Activated CD4-positive, alpha-beta T cell treated with anti-CD3 and anti-CD28 coated beads for 36 hours (primary cell): ENCODE results near the gene GPR68. TPM values are rescaled to one million over a fixed set of nuclear protein-coding genes. Genes with fewer than 3 reads are reported as not detected.
"Not testable (repeated sequence)": the region's sequence is repeated elsewhere in the genome, so short reads cannot be mapped to it uniquely, and the experiment has no call there.

Experiments used
- ATAC-seq: fragments of 200-7000 bp; cut with Tn5 transposase; one replicate; pipeline ENCODE4 v1.10.0; 2021; ENCODE audit warnings: mild to moderate bottlenecking, moderate library complexity
- CTCF ChIA-PET: fragments of 350-600 bp; sonication (Branson Sonifier 250); formaldehyde crosslinking; loops from one replicate; lab custom pipeline; 2021; ENCODE audit warnings: antibody characterized with exemption; lab: Charles Lee
- POLR2A ChIA-PET: fragments of 350-600 bp; sonication (Branson Sonifier 250); formaldehyde crosslinking; loops from one replicate; lab custom pipeline; 2021; ENCODE audit warnings: antibody characterized with exemption, inconsistent platforms; lab: Charles Lee
- DNase-seq: peaks from one replicate; pipeline ENCODE4 v3.0.0-alpha.2; 2020
- H3K27ac Mint-ChIP-seq: one replicate; pipeline ENCODE4 v1.8.0; 2021; ENCODE audit warnings: mixed read lengths
- H3K27me3 Mint-ChIP-seq: one replicate; pipeline ENCODE4 v1.8.0; 2021; ENCODE audit warnings: mixed read lengths
- H3K36me3 Mint-ChIP-seq: one replicate; pipeline ENCODE4 v1.8.0; 2021; ENCODE audit warnings: low read depth, mixed read lengths
- H3K4me1 Mint-ChIP-seq: one replicate; pipeline ENCODE4 v1.8.0; 2021; ENCODE audit warnings: mixed read lengths
- H3K4me3 Mint-ChIP-seq: one replicate; pipeline ENCODE4 v1.8.0; 2021; ENCODE audit warnings: mild to moderate bottlenecking, moderate library complexity, mixed read lengths
- H3K9me3 Mint-ChIP-seq: one replicate; pipeline ENCODE4 v1.8.0; 2021; ENCODE audit warnings: low read depth, mixed read lengths
- intact Hi-C, 2 experiments: fragments of 100-400 bp; cut with DNase I in 1 of 2; cut with micrococcal nuclease in 1 of 2; formaldehyde crosslinking; loops; one replicate each; pipeline versions ENCODE4 v1.14.2 to v1.15.1; 2022 to 2024; cut with DNase I, micrococcal nuclease
- total RNA-seq, 2 experiments: library from RNA; stranded (reverse); gene quantifications; one replicate each; pipeline ENCODE4 v1.2.3, GENCODE V29; 2021

The GPR68 gene
- total RNA-seq, 2 experiments from 2014 or later: 9.4 to 11.2 TPM

DNA sequence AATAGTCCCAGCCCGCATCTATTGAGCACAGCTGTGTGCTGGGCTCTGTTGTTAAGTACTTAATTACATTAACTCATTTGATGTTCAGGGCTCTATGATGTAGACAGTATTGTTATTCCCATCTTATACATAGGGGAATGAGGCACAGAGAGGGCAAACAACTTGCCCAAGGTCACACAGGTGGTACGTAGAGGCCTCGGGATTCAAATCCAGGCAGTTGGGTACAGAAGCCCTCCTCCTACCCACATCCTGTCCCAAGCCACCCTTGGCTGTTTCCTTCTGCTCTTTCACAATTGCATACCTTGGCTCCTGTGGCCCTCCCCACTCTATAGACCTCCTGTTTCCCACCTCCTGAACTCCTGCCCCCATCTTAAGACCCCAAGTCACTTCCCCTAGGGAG, 10.0 kb upstream of the GPR68 start:
- intact Hi-C loops: no loop called here
- ChIA-PET POLR2A (no interaction called here), CTCF (no interaction called here)
- Mint-ChIP-seq H3K9me3 (no peaks in the 10 kb centered on the region), H3K27ac (peak overlapping the region; percentile 76), H3K27me3 (no peaks in the 10 kb centered on the region), H3K4me3 (peak overlapping the region; percentile 38), H3K36me3 (peaks cover 13% of the 10 kb centered on the region), H3K4me1 (peaks cover 67% of the 10 kb centered on the region)
- ATAC-seq (no peak), DNase-seq (no peak)

DNA sequence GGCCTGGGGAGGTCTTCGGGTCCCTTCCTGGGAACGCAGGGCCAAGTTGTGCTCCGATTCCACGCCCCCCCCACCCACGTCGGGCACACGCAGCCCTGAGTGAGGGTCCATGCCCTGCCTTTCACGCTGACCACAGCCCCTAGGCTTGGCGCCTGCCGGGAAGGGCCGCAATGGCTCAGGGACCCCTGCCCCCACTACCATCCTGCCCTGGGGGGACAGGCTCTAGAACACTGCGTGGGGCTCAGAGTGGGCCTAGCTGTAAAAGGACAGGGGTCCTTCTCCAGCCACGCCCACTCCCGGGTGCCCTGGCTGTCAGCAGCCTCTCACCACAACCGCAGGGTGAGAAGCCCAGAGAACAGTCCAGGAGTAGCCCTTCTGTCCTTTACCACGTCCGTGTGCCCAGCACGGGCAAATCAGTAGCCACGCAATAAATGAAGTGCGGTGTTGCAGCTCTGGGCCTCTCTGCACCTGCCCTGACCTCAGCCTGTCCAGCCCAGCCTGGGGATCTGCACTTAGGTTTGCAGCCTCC, 9.4 kb upstream of the GPR68 start:
- ATAC-seq: no peak
- intact Hi-C loops: no loop called here

DNA sequence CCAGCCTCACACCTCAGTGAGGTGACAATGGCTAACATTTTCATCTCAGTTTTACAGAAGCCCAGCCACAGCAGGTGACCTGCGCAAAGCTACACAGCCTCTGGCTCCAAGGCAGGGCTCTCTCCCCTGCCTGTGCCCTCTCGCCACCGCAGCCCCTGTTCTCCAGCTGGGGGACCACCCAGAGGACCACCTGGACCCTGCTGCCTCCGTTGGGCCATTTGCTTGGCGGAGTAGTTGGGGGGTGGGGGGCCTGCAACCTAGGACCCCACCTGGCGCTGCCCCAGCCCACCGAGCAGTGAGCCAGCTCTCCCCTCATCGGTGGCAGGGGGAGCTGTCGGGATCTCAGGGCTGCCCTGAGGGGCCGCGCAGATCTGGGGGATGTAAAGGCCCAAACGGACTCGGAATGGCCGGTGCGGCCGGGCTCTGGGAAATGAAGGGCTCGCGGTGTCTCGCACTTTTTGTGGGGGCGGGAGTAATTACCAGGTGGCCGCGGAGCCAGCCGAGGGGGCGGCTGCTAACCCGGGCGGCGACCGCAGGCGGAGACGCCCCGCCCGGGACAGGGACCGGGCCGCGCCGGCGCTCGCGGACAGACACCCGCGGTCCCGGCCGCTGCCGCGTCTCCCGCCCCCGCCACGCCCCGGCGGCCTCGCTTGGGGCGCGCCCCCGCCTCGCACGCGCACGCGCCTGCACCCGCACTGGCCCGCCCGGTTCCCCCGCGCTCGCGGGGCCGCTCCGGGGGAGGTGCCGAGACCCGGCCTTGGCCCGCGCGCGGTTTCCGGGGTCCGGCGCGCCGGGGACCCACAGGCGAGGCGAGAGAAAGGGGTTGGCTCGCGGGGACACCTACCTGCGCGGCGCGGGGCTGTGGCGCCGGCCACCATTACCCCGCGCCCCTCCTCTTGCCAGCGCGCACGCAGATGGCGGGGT, 8.6 kb upstream of the GPR68 start:
- Mint-ChIP-seq H3K4me1 (peaks cover 73% of the 10 kb centered on the region), H3K27ac (peak overlapping the region; percentile 71), H3K27me3 (no peaks in the 10 kb centered on the region), H3K9me3 (no peaks in the 10 kb centered on the region), H3K36me3 (peaks cover 15% of the 10 kb centered on the region), H3K4me3 (peak overlapping the region; percentile 50)
- CTCF ChIA-PET: interaction anchor here (1.6 kb wide), 2 partner anchors 10 to 18 kb away, joined by 3 to 5 read pairs; no protein-coding TSS in a partner anchor
- intact Hi-C loops: no loop called here
- ATAC-seq (peak; percentile 4), DNase-seq (peak; percentile 60)
- POLR2A ChIA-PET: no interaction called here

More for the DNA sequence above, 9.4 kb upstream of the GPR68 start:
- peak overlapping the region; percentile 38 for H3K4me3 Mint-ChIP-seq
- ChIA-PET CTCF (interaction anchor here (1.6 kb wide), 1 partner anchor 11 kb away, joined by 5 read pairs; no protein-coding TSS in a partner anchor), POLR2A (no interaction called here)
- peak overlapping the region; percentile 76 for H3K27ac Mint-ChIP-seq
- no peaks in the 10 kb centered on the region for H3K9me3 Mint-ChIP-seq
- H3K4me1 Mint-ChIP-seq: peaks cover 69% of the 10 kb centered on the region
- peaks cover 13% of the 10 kb centered on the region for H3K36me3 Mint-ChIP-seq
- H3K27me3 Mint-ChIP-seq: no peaks in the 10 kb centered on the region
- no peak for DNase-seq

DNA sequence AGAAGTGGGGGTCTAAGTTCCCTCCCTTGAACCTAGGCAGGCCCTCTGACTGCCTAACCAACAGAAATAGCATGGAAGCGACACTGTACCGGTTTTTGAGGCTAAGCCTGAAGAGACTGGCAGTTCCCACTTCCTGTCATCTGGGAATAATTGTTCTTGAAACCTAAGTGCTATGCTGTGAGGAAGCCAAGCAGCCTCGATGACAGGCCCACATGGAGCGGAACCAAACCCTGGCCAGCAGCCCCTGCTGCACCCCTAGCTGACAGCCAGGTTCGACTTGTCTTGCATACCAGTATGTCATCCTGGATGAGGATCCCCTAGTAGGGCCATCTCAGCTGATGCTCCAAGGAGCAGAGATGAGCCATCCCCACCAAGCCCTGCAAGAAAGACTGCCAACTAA, 6.4 kb upstream of the GPR68 start:
- H3K27ac Mint-ChIP-seq: peak overlapping the region; percentile 84

DNA sequence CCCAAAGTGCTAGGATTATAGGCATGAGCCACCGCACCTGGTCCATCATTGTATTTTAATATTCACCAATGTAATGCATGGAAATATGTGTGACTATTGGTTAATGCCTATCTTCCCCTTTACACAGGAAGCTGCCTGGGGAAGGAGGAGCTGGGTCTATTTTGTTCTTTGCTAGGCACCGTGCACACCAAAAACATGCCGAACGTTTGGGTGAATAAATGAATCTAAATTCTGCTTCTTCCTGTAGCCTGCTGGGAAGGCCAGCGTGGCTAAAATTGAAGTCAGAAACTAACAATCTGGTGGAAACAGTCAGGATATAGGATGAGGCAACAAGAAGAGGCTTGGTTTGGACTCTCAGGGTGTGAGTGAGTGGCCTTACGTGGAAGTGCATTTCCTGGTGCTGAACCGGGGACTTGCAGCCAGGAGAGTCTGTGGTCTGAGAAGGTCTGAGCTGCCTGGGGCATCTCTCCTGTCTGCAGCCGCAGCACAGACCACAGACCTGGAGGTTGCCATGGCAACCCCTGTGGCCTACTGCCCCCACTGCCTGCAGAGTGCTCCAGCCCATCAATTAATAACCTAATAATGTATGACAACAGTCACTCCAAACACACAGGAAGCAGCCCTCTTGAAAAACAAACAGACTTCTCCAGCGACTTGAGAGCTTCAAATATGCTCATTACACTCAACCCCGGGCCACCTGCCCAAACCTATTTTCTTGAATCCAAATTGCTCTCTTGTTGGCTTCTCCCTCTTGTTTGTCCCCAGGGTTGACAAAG, 5.5 kb upstream of the GPR68 start:
- no peak for ATAC-seq
- ChIA-PET POLR2A (interaction anchor here (0.6 to 1.6 kb wide), 2 partner anchors 22 to 150 kb away, joined by 4 to 6 read pairs; no protein-coding TSS in a partner anchor), CTCF (interaction anchor here (0.6 to 1.8 kb wide), 8 partner anchors 8 to 768 kb away, joined by 3 to 6 read pairs (median 4); no protein-coding TSS in a partner anchor)
- intact Hi-C loops: loop anchor here (5.0 kb wide), 4 partner anchors 167 to 868 kb away; partner anchors contain the start of genes CALM1 (in 1 of the 2), CCDC88C (in 1 of the 2) and RPS6KA5 (in 1 of the 2)
- peaks cover 87% of the 10 kb centered on the region for H3K4me1 Mint-ChIP-seq
- peak overlapping the region; percentile 21 for H3K4me3 Mint-ChIP-seq
- peaks cover 29% of the 10 kb centered on the region for H3K36me3 Mint-ChIP-seq
- peaks cover 5% of the 10 kb centered on the region for H3K9me3 Mint-ChIP-seq
- H3K27ac Mint-ChIP-seq: peak overlapping the region; percentile 84
- DNase-seq: peak; percentile 55
- no peaks in the 10 kb centered on the region for H3K27me3 Mint-ChIP-seq

More for the DNA sequence above, 6.4 kb upstream of the GPR68 start:
- no peak for DNase-seq
- Mint-ChIP-seq H3K4me1 (peaks cover 81% of the 10 kb centered on the region), H3K27me3 (no peaks in the 10 kb centered on the region), H3K9me3 (peaks cover 5% of the 10 kb centered on the region), H3K4me3 (no peak overlapping the region), H3K36me3 (peaks cover 25% of the 10 kb centered on the region)
- ChIA-PET CTCF (interaction anchor here (0.6 to 1.6 kb wide), 3 partner anchors 12 to 768 kb away, joined by 3 to 4 read pairs (median 3); no protein-coding TSS in a partner anchor), POLR2A (no interaction called here)
- ATAC-seq: no peak
- intact Hi-C loops: no loop called here

DNA sequence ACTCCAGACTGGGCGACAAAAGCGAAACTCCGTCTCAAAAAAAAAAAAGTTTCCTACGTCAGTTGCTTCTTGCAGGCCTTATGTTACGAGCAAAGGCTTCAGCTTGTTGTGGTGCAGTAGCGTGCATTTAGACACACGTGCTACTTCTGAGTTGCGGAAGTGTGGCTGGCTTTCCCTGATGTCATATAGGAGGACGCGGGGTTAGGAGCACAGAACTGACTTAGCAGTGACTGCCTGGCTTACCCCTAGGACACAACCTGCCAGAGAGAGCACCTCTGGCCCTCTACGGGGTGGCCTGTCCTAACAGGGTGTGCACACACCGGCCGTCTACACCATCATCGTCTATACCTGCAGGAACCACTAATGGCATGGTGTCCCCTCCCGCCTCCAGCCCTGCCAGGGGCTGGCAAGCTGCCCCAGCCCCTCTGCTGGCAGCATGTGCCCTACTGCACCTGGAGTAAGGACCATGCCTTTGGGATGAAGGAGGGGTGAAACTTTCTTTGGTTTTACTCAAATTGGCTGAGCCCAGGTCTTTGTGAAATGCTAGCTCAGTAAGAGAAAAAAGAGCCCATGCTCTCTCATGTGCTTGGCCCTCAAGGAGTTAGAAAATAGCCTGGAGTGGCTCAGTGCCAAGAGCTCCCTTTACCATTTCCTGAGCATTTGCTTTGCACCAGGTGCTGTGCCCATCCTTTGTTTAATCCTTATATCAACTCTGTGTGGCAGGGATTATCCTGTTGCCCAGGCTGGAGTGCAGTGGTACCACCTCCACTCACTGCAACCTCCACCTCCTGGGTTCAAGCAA, 1.7 kb upstream of the GPR68 start:
- intact Hi-C loops: loop anchor here (2.0 to 5.0 kb wide), 5 partner anchors 171 to 864 kb away; partner anchors contain the start of genes RPS6KA5 (in 2 of the 2), CALM1 (in 1 of the 2) and CCDC88C (in 1 of the 2)
- H3K4me1 Mint-ChIP-seq: peaks cover 96% of the 10 kb centered on the region
- H3K4me3 Mint-ChIP-seq: peak overlapping the region; percentile 74
- peaks cover 9% of the 10 kb centered on the region for H3K9me3 Mint-ChIP-seq
- POLR2A ChIA-PET: interaction anchor here (0.6 to 5.0 kb wide), 4 partner anchors 15 to 209 kb away, joined by 3 to 66 read pairs (median 7); no protein-coding TSS in a partner anchor
- no peaks in the 10 kb centered on the region for H3K27me3 Mint-ChIP-seq
- H3K36me3 Mint-ChIP-seq: peaks cover 43% of the 10 kb centered on the region
- peak; percentile 88 for DNase-seq
- CTCF ChIA-PET: interaction anchor here (0.6 to 2.1 kb wide), 2 partner anchors 10 to 129 kb away, joined by 4 to 8 read pairs; no protein-coding TSS in a partner anchor
- peak overlapping the region; percentile 89 for H3K27ac Mint-ChIP-seq
- peak; percentile 56 for ATAC-seq

DNA sequence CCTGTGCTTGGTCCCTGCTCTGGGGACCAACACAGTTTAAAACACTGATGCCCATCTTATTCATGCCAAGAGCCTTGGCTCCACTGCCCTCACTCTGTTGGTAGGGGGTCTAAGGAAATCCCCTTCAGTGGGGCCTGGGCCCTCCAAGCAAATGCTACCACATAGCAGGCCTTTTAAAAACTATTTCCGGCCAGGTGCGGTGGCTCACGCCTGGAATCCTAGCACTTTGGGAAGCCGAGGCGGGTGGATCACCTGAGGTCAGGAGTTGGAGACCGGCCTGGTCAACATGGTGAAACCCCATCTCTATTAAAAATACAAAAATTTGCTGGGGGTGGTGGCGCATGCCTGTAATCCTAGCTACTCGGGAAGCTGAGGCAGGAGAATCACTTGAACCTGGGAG, 1.1 kb upstream of the GPR68 start:
- Mint-ChIP-seq H3K9me3 (peaks cover 11% of the 10 kb centered on the region), H3K4me1 (peaks cover 96% of the 10 kb centered on the region), H3K36me3 (peaks cover 40% of the 10 kb centered on the region), H3K27ac (peak overlapping the region; percentile 89), H3K4me3 (peak overlapping the region; percentile 74)
- ChIA-PET POLR2A (interaction anchor here (0.6 to 5.0 kb wide), 4 partner anchors 15 to 209 kb away, joined by 3 to 66 read pairs (median 7); no protein-coding TSS in a partner anchor), CTCF (interaction anchor here (0.6 to 2.4 kb wide), 4 partner anchors 10 to 68 kb away, joined by 3 to 11 read pairs (median 6); no protein-coding TSS in a partner anchor)
- not testable (repeated sequence) for H3K27me3 Mint-ChIP-seq, ATAC-seq, DNase-seq
- intact Hi-C loops: loop anchor here (2.0 to 5.0 kb wide), 5 partner anchors 172 to 863 kb away; partner anchors contain the start of genes RPS6KA5 (in 2 of the 2), CALM1 (in 1 of the 2) and CCDC88C (in 1 of the 2)

DNA sequence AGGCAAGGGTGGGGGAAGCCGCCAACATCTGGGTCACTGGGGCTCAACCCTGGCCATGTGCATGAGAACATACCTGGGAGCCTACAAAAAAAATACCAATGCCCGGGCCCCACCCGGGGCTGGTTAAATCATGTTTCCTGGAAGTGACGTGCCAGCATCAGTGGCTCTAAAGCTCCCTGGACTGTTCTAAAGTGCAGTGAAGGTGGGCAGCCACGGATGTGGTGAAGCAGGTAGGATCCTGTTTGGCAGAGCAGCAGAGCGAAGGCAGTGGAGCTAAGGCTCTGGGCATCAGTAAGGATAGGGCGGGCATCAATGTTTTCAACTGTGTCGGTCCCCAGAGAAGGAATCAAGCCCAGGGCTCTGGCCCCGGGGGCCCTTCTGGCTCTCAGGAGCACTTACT, 525 bp upstream of the GPR68 start:
- H3K4me3 Mint-ChIP-seq: peak overlapping the region; percentile 74
- no peaks in the 10 kb centered on the region for H3K27me3 Mint-ChIP-seq
- ATAC-seq (peak; percentile 21), DNase-seq (peak; percentile 87)
- H3K27ac Mint-ChIP-seq: peak overlapping the region; percentile 89
- POLR2A ChIA-PET: interaction anchor here (1.8 to 5.0 kb wide), 2 partner anchors 17 to 264 kb away, joined by 4 to 66 read pairs; no protein-coding TSS in a partner anchor
- CTCF ChIA-PET: interaction anchor here (0.6 to 2.4 kb wide), 9 partner anchors 11 to 342 kb away, joined by 3 to 11 read pairs (median 4); no protein-coding TSS in a partner anchor
- intact Hi-C loops: loop anchor here (5.0 kb wide), 4 partner anchors 172 to 863 kb away; partner anchors contain the start of genes CALM1 (in 1 of the 2), CCDC88C (in 1 of the 2) and RPS6KA5 (in 1 of the 2)
- H3K4me1 Mint-ChIP-seq: peaks cover 95% of the 10 kb centered on the region
- H3K36me3 Mint-ChIP-seq: peaks cover 39% of the 10 kb centered on the region
- peaks cover 11% of the 10 kb centered on the region for H3K9me3 Mint-ChIP-seq

DNA sequence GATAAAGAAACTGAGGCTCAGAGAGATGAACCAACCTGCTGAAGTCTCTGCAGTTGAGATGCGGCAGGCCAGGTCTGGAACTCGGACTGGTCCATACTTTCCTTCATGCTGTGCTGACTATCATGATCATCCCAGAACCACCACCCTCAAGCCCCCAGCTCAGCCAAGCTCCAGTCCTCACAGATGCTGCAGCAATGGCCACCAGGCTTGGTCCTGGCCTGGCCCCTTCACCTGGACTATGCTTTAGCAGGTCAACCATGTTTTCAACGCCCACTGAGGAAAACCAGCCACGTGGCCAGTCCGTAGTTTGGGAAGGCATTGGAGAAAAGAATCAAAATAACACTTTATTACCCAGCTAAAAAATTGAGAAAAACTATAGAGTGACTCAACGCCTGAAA, 1.4 kb downstream of the GPR68 start:
- H3K27ac Mint-ChIP-seq: peak overlapping the region; percentile 89
- ATAC-seq (no peak), DNase-seq (no peak)
- POLR2A ChIA-PET: interaction anchor here (0.8 to 5.0 kb wide), 9 partner anchors 9 to 266 kb away, joined by 3 to 66 read pairs (median 5); partner anchors contain the start of gene RPS6KA5
- CTCF ChIA-PET: interaction anchor here (0.6 to 2.7 kb wide), 15 partner anchors 9 to 172 kb away, joined by 3 to 26 read pairs (median 4); no protein-coding TSS in a partner anchor
- intact Hi-C loops: loop anchor here (1.0 to 5.0 kb wide), 8 partner anchors 14 to 273 kb away; no protein-coding TSS in a partner anchor
- H3K27me3 Mint-ChIP-seq: no peaks in the 10 kb centered on the region
- H3K4me1 Mint-ChIP-seq: peaks cover 99% of the 10 kb centered on the region
- peaks cover 47% of the 10 kb centered on the region for H3K36me3 Mint-ChIP-seq
- peak overlapping the region; percentile 74 for H3K4me3 Mint-ChIP-seq
- H3K9me3 Mint-ChIP-seq: peaks cover 11% of the 10 kb centered on the region
